Kidney tubule cell (primary cell): ENCODE data around the gene ZSCAN23.
"Not testable (repeated sequence)": the region's sequence is repeated elsewhere in the genome, so short reads cannot be mapped to it uniquely, and the experiment has no call there.

ENCODE experiments used
- DNase-seq: peaks from one replicate; pipeline ENCODE4 v3.0.0-alpha.2; 2018; ENCODE audit warnings: low spot score

The ZSCAN23 gene

GRCh38 chr6:28443112-28443773, at the start of gene ZSCAN23:
Gene ZSCAN23 (minus strand): TSS chr6:28443491. CDS start chr6:28436266, 7,225 bp downstream.
- DNase-seq: peak; percentile 91

DNA sequence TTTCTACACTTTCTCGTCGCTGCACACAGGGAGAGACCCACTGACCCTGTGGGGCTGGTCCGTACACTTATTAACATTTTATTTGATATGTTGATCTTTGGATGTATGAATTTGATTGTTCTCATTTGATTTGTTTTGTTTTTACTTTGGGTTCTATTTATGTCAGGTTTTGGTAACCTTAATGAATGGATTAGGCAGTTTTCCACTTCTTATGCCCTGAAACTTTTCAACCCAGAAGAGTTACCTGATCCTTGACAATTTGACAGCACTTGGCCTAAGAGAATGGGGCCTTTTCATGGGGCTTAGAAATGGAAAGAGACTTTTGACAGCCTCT, 48.7 kb upstream of the ZSCAN23 start:
- no peak for DNase-seq

DNA sequence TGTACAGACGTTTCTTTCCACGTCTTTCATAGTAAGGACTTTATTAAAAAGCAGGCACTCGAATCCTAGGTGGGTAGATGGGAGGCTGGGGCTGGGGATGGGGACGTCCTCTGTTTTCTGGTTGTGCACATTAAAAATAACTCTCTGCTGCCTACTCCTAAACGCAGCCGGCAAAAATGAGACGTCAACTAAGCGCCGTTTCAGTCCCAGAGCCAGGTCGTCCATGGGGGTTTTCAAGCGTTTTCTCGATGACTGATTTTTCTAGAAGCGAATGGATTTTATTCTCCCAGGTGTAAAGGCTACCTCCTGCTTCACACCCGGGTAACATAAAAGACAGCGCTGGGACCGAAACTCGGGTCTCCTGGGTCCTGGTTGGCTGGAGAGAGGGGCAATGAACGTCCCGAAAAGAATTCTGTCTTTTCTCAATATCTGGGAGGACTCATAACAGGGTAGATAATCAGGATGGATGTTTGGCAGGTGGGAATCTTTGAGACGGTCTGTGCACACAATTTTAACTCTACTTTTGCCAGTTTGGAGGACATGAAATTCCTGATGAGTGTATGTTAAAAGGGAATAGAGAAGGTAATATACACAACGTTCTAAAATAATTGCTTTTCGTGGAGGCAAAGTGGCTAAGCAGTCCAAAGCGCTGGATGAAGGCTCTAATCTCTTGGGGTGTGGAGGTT, 47.1 kb upstream of the ZSCAN23 start:
- DNase-seq: no peak

GRCh38 chr6:28489366-28490204, 46.3 kb upstream of the ZSCAN23 start:
- peak; percentile 72 for DNase-seq

DNA sequence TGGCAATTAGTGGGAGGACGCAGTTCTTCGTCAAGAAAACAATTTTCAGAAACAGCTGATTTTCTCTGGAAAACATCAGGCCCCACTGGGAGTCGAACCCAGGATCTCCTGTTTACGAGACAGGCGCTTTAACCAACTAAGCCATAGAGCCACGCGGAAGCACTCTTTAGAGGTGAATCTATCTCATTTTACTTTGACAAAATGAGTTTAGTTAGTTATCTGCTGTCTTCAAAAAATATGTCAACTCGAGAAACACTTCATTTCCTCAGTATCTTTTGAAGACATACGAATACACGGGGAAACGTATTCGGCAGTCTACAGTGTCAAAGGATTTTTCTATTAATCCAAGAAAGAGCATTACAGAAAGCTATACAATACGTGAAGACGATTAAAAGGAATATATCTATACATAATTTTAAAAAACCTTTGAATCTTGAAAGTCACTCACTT, 45.6 kb upstream of the ZSCAN23 start:
- DNase-seq: peak; percentile 80

DNA sequence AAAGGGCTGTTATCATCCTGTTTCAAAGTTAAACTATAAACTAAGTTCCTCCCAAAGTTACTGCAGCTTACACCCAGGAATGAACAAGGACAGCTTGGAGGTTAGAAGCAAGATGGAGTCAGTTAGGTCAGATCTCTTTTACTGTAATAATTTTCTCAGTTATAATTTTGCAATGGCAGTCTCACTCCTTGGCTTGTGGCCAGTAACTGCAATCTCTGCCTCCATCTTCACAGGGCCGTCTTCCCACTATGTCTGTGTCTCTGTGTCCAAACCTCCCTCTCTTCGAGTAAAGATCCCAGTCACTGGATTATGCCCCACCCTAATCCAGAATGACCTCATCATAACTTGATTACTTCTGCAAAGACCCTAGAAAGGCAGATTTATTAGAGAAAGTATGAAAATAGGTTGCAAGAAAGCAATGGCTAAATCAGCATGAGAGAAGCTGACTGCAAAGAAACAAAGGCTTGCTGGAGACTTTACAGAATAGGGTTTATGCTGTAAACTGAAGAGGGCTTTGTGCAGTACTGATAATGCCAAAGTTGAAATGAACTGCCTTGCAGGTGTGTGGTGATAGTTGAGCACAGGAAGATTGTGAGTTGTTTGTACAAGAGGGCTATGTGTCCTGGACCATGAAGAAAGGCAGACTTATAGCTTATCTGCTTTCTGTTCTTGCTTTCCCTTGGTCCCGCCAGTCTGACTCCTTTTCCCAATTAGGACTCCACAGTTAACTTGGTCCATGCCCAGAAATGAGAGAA, 43.9 kb upstream of the ZSCAN23 start:
- no peak for DNase-seq

DNA sequence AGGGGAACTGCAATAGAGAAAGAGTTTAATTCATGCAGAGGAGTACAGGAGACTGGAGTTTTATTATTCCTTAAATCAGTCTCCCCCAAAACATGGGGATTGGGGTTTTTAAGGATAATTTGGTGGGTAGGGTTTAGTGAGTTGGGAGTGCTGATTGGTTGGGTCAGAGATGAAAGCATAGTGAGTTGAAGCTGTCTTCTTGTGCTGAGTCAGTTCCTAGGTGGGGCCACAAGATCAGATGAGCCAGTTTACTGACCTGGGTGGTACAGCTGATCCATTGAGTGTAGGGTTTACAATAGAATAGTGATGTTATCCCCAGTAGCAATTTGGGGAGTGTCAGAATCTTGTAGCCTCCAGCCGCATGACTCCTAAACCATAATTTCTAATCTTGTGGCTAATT, 43.2 kb upstream of the ZSCAN23 start:
- DNase-seq: no peak

GRCh38 chr6:28485482-28485881, 42.2 kb upstream of the ZSCAN23 start:
- DNase-seq: no peak

DNA sequence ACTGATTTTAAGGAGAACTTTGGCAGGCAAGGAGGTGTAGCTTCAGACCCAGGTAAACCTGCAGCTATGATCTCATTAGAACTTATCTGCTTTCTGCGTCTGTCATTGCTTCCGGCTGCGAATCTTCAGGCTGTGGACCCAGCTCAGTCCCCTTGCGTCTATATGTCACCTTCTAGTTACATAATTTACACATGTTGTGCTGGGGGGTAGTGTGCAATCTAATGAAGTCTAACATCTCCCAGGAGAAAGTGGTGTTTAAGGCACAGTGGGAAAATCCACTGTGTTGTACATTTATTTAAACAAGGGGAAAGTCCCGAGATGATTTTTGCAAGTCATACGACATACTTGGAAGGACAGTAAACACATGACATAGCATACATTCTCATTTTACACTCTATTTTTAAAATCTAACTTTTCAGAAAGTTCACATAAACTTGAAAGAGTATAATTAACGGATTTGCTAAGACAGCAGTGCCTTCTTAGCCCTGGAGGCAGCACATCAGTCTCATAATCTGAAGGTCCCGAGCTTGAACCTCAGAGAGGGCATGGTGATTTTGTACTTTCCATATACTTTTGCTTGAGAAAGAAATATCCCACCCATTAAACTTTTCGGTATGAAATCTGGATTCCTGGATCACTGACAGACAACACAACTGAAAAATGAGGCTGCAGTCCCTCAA, 37.1 kb upstream of the ZSCAN23 start:
- DNase-seq: no peak

GRCh38 chr6:28478518-28478917, 35.2 kb upstream of the ZSCAN23 start:
- no peak for DNase-seq

DNA sequence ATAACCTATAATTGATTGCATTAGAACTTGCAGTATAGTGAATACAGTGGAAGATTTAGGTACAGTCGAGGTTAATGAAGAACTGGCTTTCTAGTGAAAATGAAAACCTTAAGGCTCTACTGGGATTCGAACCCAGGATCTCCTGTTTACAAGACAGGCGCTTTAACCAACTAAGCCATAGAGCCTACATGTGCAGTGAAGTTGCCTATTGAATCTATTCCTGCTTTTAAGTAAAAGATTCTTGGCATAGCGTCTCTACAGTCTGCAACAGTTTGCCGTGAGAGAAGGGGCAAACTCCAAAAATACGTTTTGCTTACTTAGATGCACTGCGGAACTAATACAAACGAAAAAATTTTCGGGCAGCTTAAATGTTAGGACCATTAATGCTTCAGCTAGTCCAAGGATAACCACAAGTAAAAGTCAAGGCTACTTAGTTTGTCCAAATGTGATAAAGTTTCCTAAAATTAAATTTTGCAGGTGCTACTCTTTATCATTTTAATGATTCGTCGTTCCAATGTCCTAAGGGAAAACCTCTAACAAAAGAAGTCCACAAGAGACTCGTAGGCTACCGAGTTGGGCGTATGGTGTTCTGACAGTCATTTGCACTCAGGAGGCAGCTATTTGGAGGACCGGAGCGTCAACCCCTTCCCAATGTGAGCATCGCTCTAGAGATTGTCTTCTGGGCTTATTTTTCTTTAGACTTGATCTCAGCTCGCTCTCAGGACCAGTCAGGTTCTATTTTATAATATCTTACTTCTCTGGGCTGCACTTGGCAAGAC, 31.3 kb upstream of the ZSCAN23 start:
- DNase-seq: peak; percentile 92

GRCh38 chr6:28469153-28469745, 26.0 kb upstream of the ZSCAN23 start:
- not testable (repeated sequence) for DNase-seq

GRCh38 chr6:28468056-28468455, 24.8 kb upstream of the ZSCAN23 start:
- DNase-seq: no peak

DNA sequence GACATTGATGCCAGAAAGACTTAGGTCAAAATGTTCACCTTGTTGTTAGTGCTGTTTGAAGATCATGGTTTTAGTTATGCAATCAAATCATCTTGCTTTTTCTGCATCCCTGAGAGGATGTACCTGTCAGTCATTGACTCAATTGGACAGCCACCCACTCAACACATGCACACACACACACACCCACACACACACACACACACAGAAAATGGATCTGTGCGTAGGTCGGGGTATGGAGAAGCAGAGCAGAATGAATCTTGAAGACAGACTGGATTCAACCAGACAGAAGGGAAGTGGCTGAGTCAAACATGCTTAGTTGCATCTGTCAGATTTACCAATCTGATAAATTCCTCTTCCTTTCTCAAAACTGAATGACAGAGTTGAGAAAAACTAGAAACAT, 19.1 kb upstream of the ZSCAN23 start:
- DNase-seq: peak; percentile 6

- DNase-seq: no peak
These were observed 15.3 kb upstream of the ZSCAN23 start for GRCh38 chr6:28458568-28458967.

GRCh38 chr6:28449056-28449455, 5.8 kb upstream of the ZSCAN23 start:
- no peak for DNase-seq

DNA sequence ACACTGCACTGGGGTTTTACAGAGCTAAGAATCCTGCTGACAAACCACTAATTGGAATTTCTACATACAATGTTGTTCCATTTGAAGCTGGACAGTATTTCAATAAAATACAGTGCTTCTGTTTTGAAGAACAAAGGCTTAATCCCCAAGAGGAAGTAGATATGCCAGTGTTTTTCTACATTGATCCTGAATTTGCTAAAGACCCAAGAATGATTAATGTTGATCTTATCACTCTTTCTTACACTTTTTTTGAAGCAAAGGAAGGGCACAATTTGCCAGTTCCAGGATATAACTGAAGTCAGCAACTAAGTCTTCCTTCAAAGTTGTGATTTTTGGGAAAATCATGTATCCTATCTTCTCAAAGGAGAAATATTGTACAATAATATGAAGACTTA, 4.2 kb upstream of the ZSCAN23 start:
- DNase-seq: not testable (repeated sequence)

- DNase-seq: no peak
These were observed 3.7 kb upstream of the ZSCAN23 start for GRCh38 chr6:28446818-28447511.

- DNase-seq: not testable (repeated sequence)
These were observed 1.5 kb upstream of the ZSCAN23 start for GRCh38 chr6:28444759-28445158.

GRCh38 chr6:28442586-28442985, 705 bp downstream of the ZSCAN23 start:
- no peak for DNase-seq
